Measurements from ENCODE around the gene GPC6. TPM values are rescaled to one million over a fixed set of nuclear protein-coding genes. Genes with fewer than 3 reads are reported as not detected.

GPC6 gene
- total RNA-seq, 4 donors from 2014 or later = 2.7 to 5.7 (median 4.4) TPM

GRCh38 chr13:93425411-93425810, 198.8 kb downstream of the GPC6 start:
- Histone ChIP-seq H3K4me1 (no peaks in the 10 kb centered on the region), H3K27ac (no peak overlapping the region), H3K9me3 (no peaks in the 10 kb centered on the region), H3K4me3 (no peak overlapping the region), H3K27me3 (no peaks in the 10 kb centered on the region), H3K36me3 (no peaks in the 10 kb centered on the region)
- WGBS = 60% methylated on average over 3 of the region's 3 CpGs
- TF ChIP-seq POLR2A (IDR thresholded peaks at IDR 0.05) (no peak), CTCF (IDR thresholded peaks at IDR 0.05) (no peak), POLR2AphosphoS5 (IDR thresholded peaks at IDR 0.05) (no peak), EP300 (IDR thresholded peaks at IDR 0.05) (no peak)
- DNase-seq (ENCODE audit: low spot score in 2 of 2) = no peak

- H3K4me3 ChIP-seq = no peak overlapping the region
- H3K9me3 ChIP-seq = no peaks in the 10 kb centered on the region
- no peak for DNase-seq (ENCODE audit: low spot score in 2 of 2)
- H3K36me3 ChIP-seq = no peaks in the 10 kb centered on the region
- WGBS = 66% methylated on average over 2 of the region's 2 CpGs
- TF ChIP-seq CTCF (IDR thresholded peaks at IDR 0.05) (no peak), POLR2AphosphoS5 (IDR thresholded peaks at IDR 0.05) (no peak), POLR2A (IDR thresholded peaks at IDR 0.05) (no peak), EP300 (IDR thresholded peaks at IDR 0.05) (no peak)
- no peaks in the 10 kb centered on the region for H3K4me1 ChIP-seq
- no peaks in the 10 kb centered on the region for H3K27me3 ChIP-seq
- no peak overlapping the region for H3K27ac ChIP-seq
Observed at GRCh38 chr13:93430381-93430780, 203.8 kb downstream of the GPC6 start.

- 78% methylated on average over 3 of the region's 3 CpGs for WGBS
Observed at GRCh38 chr13:93435651-93436050, 209.0 kb downstream of the GPC6 start.

GRCh38 chr13:93437081-93437480, 210.5 kb downstream of the GPC6 start:
- no peak for DNase-seq (ENCODE audit: low spot score in 2 of 2)
- Histone ChIP-seq H3K4me3 (no peak overlapping the region), H3K4me1 (no peaks in the 10 kb centered on the region), H3K27ac (no peak overlapping the region), H3K36me3 (no peaks in the 10 kb centered on the region), H3K9me3 (no peaks in the 10 kb centered on the region), H3K27me3 (no peaks in the 10 kb centered on the region)
- WGBS = 88% methylated on average over 4 of the region's 4 CpGs
- no peak for TF ChIP-seq POLR2A (IDR thresholded peaks at IDR 0.05)
- no peak for TF ChIP-seq EP300 (IDR thresholded peaks at IDR 0.05)
- TF ChIP-seq CTCF (IDR thresholded peaks at IDR 0.05) = no peak
- TF ChIP-seq POLR2AphosphoS5 (IDR thresholded peaks at IDR 0.05) = no peak

More at GRCh38 chr13:93435651-93436050, 209.0 kb downstream of the GPC6 start:
- DNase-seq (ENCODE audit: low spot score in 2 of 2) = no peak
- Histone ChIP-seq H3K4me3 (no peak overlapping the region), H3K4me1 (no peaks in the 10 kb centered on the region), H3K9me3 (no peaks in the 10 kb centered on the region), H3K27me3 (no peaks in the 10 kb centered on the region), H3K36me3 (no peaks in the 10 kb centered on the region), H3K27ac (no peak overlapping the region)
- TF ChIP-seq POLR2AphosphoS5 (IDR thresholded peaks at IDR 0.05) (no peak), POLR2A (IDR thresholded peaks at IDR 0.05) (no peak), EP300 (IDR thresholded peaks at IDR 0.05) (no peak), CTCF (IDR thresholded peaks at IDR 0.05) (no peak)

GRCh38 chr13:93446238-93446637, 219.6 kb downstream of the GPC6 start:
- WGBS = 80% methylated on average over 2 of the region's 2 CpGs
- Histone ChIP-seq H3K27ac (no peak overlapping the region), H3K4me1 (no peaks in the 10 kb centered on the region), H3K27me3 (no peaks in the 10 kb centered on the region), H3K4me3 (no peak overlapping the region), H3K36me3 (no peaks in the 10 kb centered on the region), H3K9me3 (no peaks in the 10 kb centered on the region)
- no peak for DNase-seq (ENCODE audit: low spot score in 2 of 2)
- TF ChIP-seq POLR2A (IDR thresholded peaks at IDR 0.05) (no peak), EP300 (IDR thresholded peaks at IDR 0.05) (no peak), CTCF (IDR thresholded peaks at IDR 0.05) (no peak), POLR2AphosphoS5 (IDR thresholded peaks at IDR 0.05) (no peak)

All from suprapubic skin (tissue), 4 donors.